Body of pancreas (tissue), 4 donors: ENCODE measurements around the gene OR52K2. TPM values are rescaled to one million over a fixed set of nuclear protein-coding genes. Genes with fewer than 3 reads are reported as not detected.

ENCODE experiments used
- ATAC-seq: fragments of 150-250 bp; one replicate; pipeline ENCODE4 v1.9.1; 2016
- DNase-seq, 4 donors: peaks; one replicate each; pipeline ENCODE4 v3.0.0-alpha.2; 2019
- H3K27ac ChIP-seq, 4 donors: fragments of 200-600 bp; sonication (generic); 1 replicate in 3 of 4; 2 replicates in 1 of 4; pipeline versions ENCODE4 v1.5.1 to v1.6.1; 2016 to 2019; ENCODE audit warnings: mild to moderate bottlenecking in 1 of 4, mixed read lengths in 1 of 4, moderate library complexity in 1 of 4
- H3K27me3 ChIP-seq, 2 donors: fragments of 200-600 bp; sonication (generic); one replicate each; pipeline ENCODE4 v1.6.0; 2016; ENCODE audit warnings: mild to moderate bottlenecking in 1 of 2
- H3K36me3 ChIP-seq, 2 donors: fragments of 200-600 bp; sonication (generic); replicated peaks in 1 of 2; 2 replicates each; pipeline ENCODE4 v1.5.1; 2016; ENCODE audit warnings: low read depth in 2 of 2; ENCODE audit not compliant: insufficient read depth in 1 of 2
- H3K4me1 ChIP-seq: fragments of 200-600 bp; sonication (generic); one replicate; pipeline ENCODE4 v1.6.0; 2016
- H3K4me3 ChIP-seq, 2 donors: fragments of 200-600 bp; sonication (generic); 1 replicate in 1 of 2; 2 replicates in 1 of 2; pipeline ENCODE4 v1.5.1; 2016 to 2019
- H3K9me3 ChIP-seq, 3 donors: fragments of 200-600 bp; sonication (generic); 1 replicate in 2 of 3; 2 replicates in 1 of 3; pipeline ENCODE4 v1.5.1; 2016
- POLR2A ChIP-seq, 3 donors: fragments of 450-650 bp; IDR thresholded peaks; one replicate each; pipeline ENCODE4 v1.6.1; 2016; ENCODE audit warnings: antibody characterized with exemption in 3 of 3, mild to moderate bottlenecking in 2 of 3
- WGBS, 2 donors: methylation state at CpG; one replicate each; pipeline ENCODE4 v1.1.5; 2017; 5-methylcytosine and 5-hydroxymethylcytosine counted together
- intact Hi-C: fragments of 100-400 bp; cut with DNase I; formaldehyde crosslinking; loops from one replicate; pipeline ENCODE4 v1.15.1; 2023
- total RNA-seq, 2 donors: library from RNA; depleted of rRNA; stranded (reverse); fragments of >200 nt; gene quantifications; one replicate each; pipeline ENCODE4 v1.1.0, GENCODE V29; 2016
- TF ChIP-seq, protein P1 (sequence below), 7 experiments: fragments of 450-650 bp in 4 of 7; fragments of 200-600 bp in 3 of 7; sonication (generic) in 3 of 7; IDR thresholded peaks; one replicate each; pipeline ENCODE4 v1.5.1; 2016 to 2019; ENCODE audit warnings: antibody characterized with exemption in 7 of 7

OR52K2 gene
- total RNA-seq, 2 donors from 2014 or later: not detected

- Histone ChIP-seq H3K4me3 (no peak overlapping the region), H3K36me3 (no peaks in the 10 kb centered on the region), H3K4me1 (no peaks in the 10 kb centered on the region), H3K9me3 (no peaks in the 10 kb centered on the region), H3K27me3 (no peaks in the 10 kb centered on the region), H3K27ac (no peak overlapping the region)
- no peak for TF ChIP-seq POLR2A (IDR thresholded peaks at IDR 0.05)
- TF ChIP-seq, protein P1, sequence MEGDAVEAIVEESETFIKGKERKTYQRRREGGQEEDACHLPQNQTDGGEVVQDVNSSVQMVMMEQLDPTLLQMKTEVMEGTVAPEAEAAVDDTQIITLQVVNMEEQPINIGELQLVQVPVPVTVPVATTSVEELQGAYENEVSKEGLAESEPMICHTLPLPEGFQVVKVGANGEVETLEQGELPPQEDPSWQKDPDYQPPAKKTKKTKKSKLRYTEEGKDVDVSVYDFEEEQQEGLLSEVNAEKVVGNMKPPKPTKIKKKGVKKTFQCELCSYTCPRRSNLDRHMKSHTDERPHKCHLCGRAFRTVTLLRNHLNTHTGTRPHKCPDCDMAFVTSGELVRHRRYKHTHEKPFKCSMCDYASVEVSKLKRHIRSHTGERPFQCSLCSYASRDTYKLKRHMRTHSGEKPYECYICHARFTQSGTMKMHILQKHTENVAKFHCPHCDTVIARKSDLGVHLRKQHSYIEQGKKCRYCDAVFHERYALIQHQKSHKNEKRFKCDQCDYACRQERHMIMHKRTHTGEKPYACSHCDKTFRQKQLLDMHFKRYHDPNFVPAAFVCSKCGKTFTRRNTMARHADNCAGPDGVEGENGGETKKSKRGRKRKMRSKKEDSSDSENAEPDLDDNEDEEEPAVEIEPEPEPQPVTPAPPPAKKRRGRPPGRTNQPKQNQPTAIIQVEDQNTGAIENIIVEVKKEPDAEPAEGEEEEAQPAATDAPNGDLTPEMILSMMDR (IDR thresholded peaks at IDR 0.05): no peak
- 71 to 82% methylated on average over 3 of the region's 3 CpGs for WGBS, 2 donors
- DNase-seq: no peak
- intact Hi-C loops: no loop called here
- ATAC-seq: no peak
These were observed 4.0 kb downstream of the OR52K2 start for GRCh38 chr11:4453118-4453517.

DNA sequence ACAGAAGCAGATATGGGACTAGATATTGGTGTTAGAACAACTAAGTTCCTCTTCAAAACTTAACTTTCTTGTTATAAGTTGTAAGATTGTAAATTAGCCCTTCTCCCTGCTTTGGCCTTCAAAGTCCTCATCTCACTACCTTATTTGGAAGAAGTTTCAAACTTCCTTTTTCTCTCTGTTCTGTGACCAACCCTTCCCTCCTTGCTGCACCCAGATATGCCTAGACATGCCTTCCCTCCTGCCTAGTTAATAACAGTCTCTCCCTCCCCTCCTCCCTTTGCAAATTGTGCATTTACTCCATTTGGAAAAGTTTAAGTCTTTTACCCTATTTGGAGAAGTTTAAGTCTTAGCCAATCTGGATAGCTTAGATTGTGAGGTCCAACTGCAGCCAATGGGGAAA, 4.9 kb downstream of the OR52K2 start:
- H3K36me3 ChIP-seq: no peaks in the 10 kb centered on the region
- no peaks in the 10 kb centered on the region for H3K4me1 ChIP-seq
- no peaks in the 10 kb centered on the region for H3K27me3 ChIP-seq
- no peak for ATAC-seq
- TF ChIP-seq POLR2A (IDR thresholded peaks at IDR 0.05): no peak
- TF ChIP-seq, protein P1 (IDR thresholded peaks at IDR 0.05): no peak
- no peaks in the 10 kb centered on the region for H3K9me3 ChIP-seq
- H3K4me3 ChIP-seq: no peak overlapping the region
- DNase-seq: no peak
- intact Hi-C loops: no loop called here
- no peak overlapping the region for H3K27ac ChIP-seq

- peak; percentile 33 for ATAC-seq
- H3K9me3 ChIP-seq: no peaks in the 10 kb centered on the region
- no peak for TF ChIP-seq POLR2A (IDR thresholded peaks at IDR 0.05)
- TF ChIP-seq, protein P1 (IDR thresholded peaks at IDR 0.05): no peak
- intact Hi-C loops: no loop called here
- 13 to 40% methylated on average over 1 of the region's 1 CpG for WGBS, 2 donors
- H3K36me3 ChIP-seq: no peaks in the 10 kb centered on the region
- peak in 1 of 4 donors; percentile 46 for DNase-seq
- H3K27me3 ChIP-seq: no peaks in the 10 kb centered on the region
- no peaks in the 10 kb centered on the region for H3K4me1 ChIP-seq
- H3K4me3 ChIP-seq: no peak overlapping the region
- no peak overlapping the region for H3K27ac ChIP-seq
These were observed 6.3 kb downstream of the OR52K2 start for GRCh38 chr11:4455419-4455818.

- no peak for ATAC-seq
- no peak overlapping the region for H3K27ac ChIP-seq
These were observed 10.4 kb downstream of the OR52K2 start for GRCh38 chr11:4459500-4459899.

GRCh38 chr11:4460151-4460550, 11.1 kb downstream of the OR52K2 start:
- DNase-seq (no peak), ATAC-seq (no peak)
- no peak overlapping the region for H3K27ac ChIP-seq
- WGBS, 2 donors: 76 to 82% methylated on average over 4 of the region's 4 CpGs
- intact Hi-C loops: no loop called here
- no peaks in the 10 kb centered on the region for H3K27me3 ChIP-seq
- H3K36me3 ChIP-seq: no peaks in the 10 kb centered on the region
- TF ChIP-seq, protein P1 (IDR thresholded peaks at IDR 0.05): no peak
- TF ChIP-seq POLR2A (IDR thresholded peaks at IDR 0.05): no peak
- no peaks in the 10 kb centered on the region for H3K4me1 ChIP-seq
- no peak overlapping the region for H3K4me3 ChIP-seq
- peaks cover 0 to 6% (median 0%) of the 10 kb centered on the region in 3 donors for H3K9me3 ChIP-seq

More at GRCh38 chr11:4459500-4459899, 10.4 kb downstream of the OR52K2 start:
- TF ChIP-seq, protein P1 (IDR thresholded peaks at IDR 0.05): no peak
- no peak for TF ChIP-seq POLR2A (IDR thresholded peaks at IDR 0.05)
- no peaks in the 10 kb centered on the region for H3K36me3 ChIP-seq
- peak in 2 of 4 donors; percentile 13 to 42 for DNase-seq
- no peak overlapping the region for H3K4me3 ChIP-seq
- H3K4me1 ChIP-seq: no peaks in the 10 kb centered on the region
- intact Hi-C loops: no loop called here
- H3K9me3 ChIP-seq: peaks cover 0 to 6% (median 0%) of the 10 kb centered on the region in 3 donors
- no peaks in the 10 kb centered on the region for H3K27me3 ChIP-seq
- WGBS, 2 donors: 38 to 52% methylated on average over 4 of the region's 4 CpGs
